Loucy (cell line): ENCODE measurements around the gene ALKBH6.

Source experiments
- H2AFZ ChIP-seq: fragments of 200-600 bp; sonication (generic); 2 replicates; pipeline ENCODE4 v1.6.0; 2016; ENCODE audit warnings: antibody characterized with exemption, mild to moderate bottlenecking, low read length, moderate library complexity
- H3F3A ChIP-seq: fragments of 200-600 bp; 2 replicates; pipeline ENCODE4 v1.6.0; 2016; ENCODE audit warnings: antibody characterized with exemption, low read depth, mild to moderate bottlenecking
- H3K27me3 ChIP-seq: fragments of 200-600 bp; sonication (generic); 2 replicates; pipeline ENCODE4 v1.6.1; 2014; ENCODE audit warnings: low read length, mild to moderate bottlenecking; ENCODE audit not compliant: insufficient read depth, poor library complexity, severe bottlenecking
- H3K36me3 ChIP-seq: fragments of 200-600 bp; sonication (generic); 2 replicates; pipeline ENCODE4 v1.6.1; 2016; ENCODE audit warnings: low read length; ENCODE audit not compliant: insufficient read depth
- H3K4me1 ChIP-seq: fragments of 200-600 bp; sonication (generic); 2 replicates; pipeline ENCODE4 v1.5.1; 2014; ENCODE audit warnings: low read length, mild to moderate bottlenecking; ENCODE audit not compliant: insufficient read depth, poor library complexity, severe bottlenecking
- H3K4me2 ChIP-seq: fragments of 200-600 bp; sonication (generic); 2 replicates; pipeline ENCODE4 v1.6.0; 2014; ENCODE audit warnings: antibody characterized with exemption, low read length, low read depth, mild to moderate bottlenecking; ENCODE audit not compliant: poor library complexity, severe bottlenecking
- H3K4me3 ChIP-seq: fragments of 200-600 bp; sonication (generic); 2 replicates; pipeline ENCODE4 v1.5.1; 2014; ENCODE audit warnings: low read length, mild to moderate bottlenecking, mixed read lengths; ENCODE audit not compliant: poor library complexity, severe bottlenecking
- H3K79me2 ChIP-seq: fragments of 200-600 bp; sonication (generic); 2 replicates; pipeline ENCODE4 v1.6.1; 2014; ENCODE audit warnings: low read length; ENCODE audit not compliant: insufficient read depth
- H3K9ac ChIP-seq: fragments of 200-600 bp; sonication (generic); 2 replicates; pipeline ENCODE4 v1.6.0; 2014; ENCODE audit warnings: mild to moderate bottlenecking, low read depth, low read length, moderate library complexity; ENCODE audit not compliant: poor library complexity, severe bottlenecking
- H3K9me2 ChIP-seq: fragments of 200-600 bp; sonication (generic); replicated peaks from 2 replicates; pipeline ENCODE4 v1.6.1; 2016; ENCODE audit warnings: low read depth, low read length, mixed read lengths
- H3K9me3 ChIP-seq: fragments of 200-600 bp; sonication (generic); 2 replicates; pipeline ENCODE4 v1.6.1; 2014; ENCODE audit warnings: mild to moderate bottlenecking, antibody characterized with exemption, low read length, low read depth; ENCODE audit not compliant: insufficient read depth
- H4K20me1 ChIP-seq: fragments of 200-600 bp; sonication (generic); 2 replicates; pipeline ENCODE4 v1.6.0; 2014; ENCODE audit warnings: antibody characterized with exemption, low read length, mild to moderate bottlenecking; ENCODE audit not compliant: insufficient read depth, poor library complexity, severe bottlenecking
- EZH2phosphoT487 ChIP-seq: fragments of 200-600 bp; IDR thresholded peaks from 2 replicates; pipeline ENCODE4 v1.6.1; 2018; ENCODE audit warnings: antibody characterized with exemption, mild to moderate bottlenecking, moderate library complexity, borderline replicate concordance
- TF ChIP-seq, protein P1 (sequence below): fragments of 200-600 bp; sonication (generic); conservative IDR thresholded peaks from 2 replicates; pipeline ENCODE4 v1.5.1; 2014; ENCODE audit warnings: mild to moderate bottlenecking, antibody characterized with exemption, low read length

ALKBH6 gene

DNA sequence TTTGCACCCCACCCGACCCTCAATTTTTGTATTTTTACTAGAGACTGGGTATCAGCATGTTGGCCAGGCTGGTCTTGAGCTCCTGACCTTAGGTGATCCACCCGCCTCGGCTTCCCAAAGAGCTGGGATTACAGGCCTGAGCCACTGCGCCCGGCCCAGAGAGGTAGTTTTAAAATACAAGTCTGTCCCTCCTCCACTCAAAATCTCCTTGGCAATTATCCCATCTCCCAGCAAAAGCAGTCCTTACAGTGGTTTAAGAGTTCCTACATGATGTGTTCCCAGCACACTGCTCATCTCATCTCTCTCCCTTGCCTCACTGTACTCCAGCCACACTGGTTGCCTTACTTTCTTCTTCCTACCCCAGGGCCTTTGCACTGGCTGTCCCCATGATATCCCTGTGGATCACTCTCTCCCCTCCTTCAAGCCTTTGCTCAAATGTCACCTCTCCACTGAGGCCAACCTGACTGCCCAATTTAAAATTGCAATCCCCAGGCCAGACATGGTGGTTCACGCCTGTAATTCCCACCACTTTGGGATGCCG lies 53.5 kb downstream of the ALKBH6 start:
- no peaks in the 10 kb centered on the region for H3F3A ChIP-seq
- no peaks in the 10 kb centered on the region for H3K9me3 ChIP-seq
- no peaks in the 10 kb centered on the region for H3K9me2 ChIP-seq
- H4K20me1 ChIP-seq = no peaks in the 10 kb centered on the region
- H3K79me2 ChIP-seq = no peaks in the 10 kb centered on the region
- H3K36me3 ChIP-seq = no peaks in the 10 kb centered on the region
- no peak overlapping the region for H3K4me2 ChIP-seq
- H3K9ac ChIP-seq = no peak overlapping the region
- TF ChIP-seq EZH2phosphoT487 = no peak
- TF ChIP-seq, protein P1, sequence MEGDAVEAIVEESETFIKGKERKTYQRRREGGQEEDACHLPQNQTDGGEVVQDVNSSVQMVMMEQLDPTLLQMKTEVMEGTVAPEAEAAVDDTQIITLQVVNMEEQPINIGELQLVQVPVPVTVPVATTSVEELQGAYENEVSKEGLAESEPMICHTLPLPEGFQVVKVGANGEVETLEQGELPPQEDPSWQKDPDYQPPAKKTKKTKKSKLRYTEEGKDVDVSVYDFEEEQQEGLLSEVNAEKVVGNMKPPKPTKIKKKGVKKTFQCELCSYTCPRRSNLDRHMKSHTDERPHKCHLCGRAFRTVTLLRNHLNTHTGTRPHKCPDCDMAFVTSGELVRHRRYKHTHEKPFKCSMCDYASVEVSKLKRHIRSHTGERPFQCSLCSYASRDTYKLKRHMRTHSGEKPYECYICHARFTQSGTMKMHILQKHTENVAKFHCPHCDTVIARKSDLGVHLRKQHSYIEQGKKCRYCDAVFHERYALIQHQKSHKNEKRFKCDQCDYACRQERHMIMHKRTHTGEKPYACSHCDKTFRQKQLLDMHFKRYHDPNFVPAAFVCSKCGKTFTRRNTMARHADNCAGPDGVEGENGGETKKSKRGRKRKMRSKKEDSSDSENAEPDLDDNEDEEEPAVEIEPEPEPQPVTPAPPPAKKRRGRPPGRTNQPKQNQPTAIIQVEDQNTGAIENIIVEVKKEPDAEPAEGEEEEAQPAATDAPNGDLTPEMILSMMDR = no peak
- H3K4me3 ChIP-seq = no peak overlapping the region
- no peaks in the 10 kb centered on the region for H3K27me3 ChIP-seq
- H3K4me1 ChIP-seq = no peaks in the 10 kb centered on the region
- H2AFZ ChIP-seq = no peak overlapping the region

DNA sequence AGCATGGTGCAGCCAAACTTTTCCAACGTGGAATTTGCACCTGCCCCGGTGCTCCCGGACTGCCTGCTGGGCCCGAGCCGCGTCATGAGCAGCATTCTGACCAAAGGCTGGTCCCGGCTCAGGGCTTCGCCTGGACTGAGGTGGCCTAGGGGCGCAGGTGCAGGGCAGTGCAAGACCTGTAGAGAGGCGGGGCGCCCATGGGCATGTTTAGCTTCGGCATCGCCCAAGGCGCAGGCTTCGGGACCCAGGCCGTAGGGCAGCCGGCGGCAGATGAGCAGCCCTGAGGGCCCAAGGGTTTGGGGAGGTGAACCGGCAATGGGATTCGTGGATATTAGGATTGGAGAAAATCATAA lies 54.1 kb downstream of the ALKBH6 start:
- no peaks in the 10 kb centered on the region for H3K27me3 ChIP-seq
- no peaks in the 10 kb centered on the region for H3F3A ChIP-seq
- no peaks in the 10 kb centered on the region for H3K36me3 ChIP-seq
- H4K20me1 ChIP-seq = no peaks in the 10 kb centered on the region
- no peak for TF ChIP-seq EZH2phosphoT487
- TF ChIP-seq, protein P1 = no peak
- H3K9me2 ChIP-seq = no peaks in the 10 kb centered on the region
- no peaks in the 10 kb centered on the region for H3K79me2 ChIP-seq
- H3K9ac ChIP-seq = no peak overlapping the region
- H3K4me1 ChIP-seq = no peaks in the 10 kb centered on the region
- no peak overlapping the region for H3K4me2 ChIP-seq
- no peak overlapping the region for H2AFZ ChIP-seq
- H3K4me3 ChIP-seq = no peak overlapping the region
- H3K9me3 ChIP-seq = no peaks in the 10 kb centered on the region
